GM08714 (cell line): ENCODE measurements around the gene RPGR.

Experiments
- H3K4me3 ChIP-seq: fragments of 200-500 bp; sonication (Bioruptor generic); 2 replicates; pipeline ENCODE4 v1.5.1; 2014; ENCODE audit warnings: mild to moderate bottlenecking, low read length, inconsistent platforms
- ZNF274 ChIP-seq: IDR thresholded peaks from 2 replicates; pipeline ENCODE4 v1.6.1; 2012; ENCODE audit warnings: mild to moderate bottlenecking, low read depth, low read length

RPGR gene

GRCh38 chrX:38327007-38327774 lies at the start of gene RPGR:
RPGR (minus strand) TSS chrX:38327509; CDS start chrX:38327367, 142 bp downstream.
- TF ChIP-seq ZNF274, result no peak
- peak within 1 kb of the TSS; percentile 54 for H3K4me3 ChIP-seq

- no peak for TF ChIP-seq ZNF274
- H3K4me3 ChIP-seq, result no peak overlapping the region
Measured at GRCh38 chrX:38376747-38377146, 49.4 kb upstream of the RPGR start.

GRCh38 chrX:38375891-38376290 lies 48.6 kb upstream of the RPGR start:
- no peak for TF ChIP-seq ZNF274
- no peak overlapping the region for H3K4me3 ChIP-seq

GRCh38 chrX:38374431-38374830 lies 47.1 kb upstream of the RPGR start:
- no peak for TF ChIP-seq ZNF274
- H3K4me3 ChIP-seq, result no peak overlapping the region

- no peak overlapping the region for H3K4me3 ChIP-seq
- no peak for TF ChIP-seq ZNF274
Measured at GRCh38 chrX:38371641-38372040, 44.3 kb upstream of the RPGR start.

GRCh38 chrX:38368774-38369173 lies 41.5 kb upstream of the RPGR start:
- no peak for TF ChIP-seq ZNF274
- no peak overlapping the region for H3K4me3 ChIP-seq

- H3K4me3 ChIP-seq, result no peak overlapping the region
Measured at GRCh38 chrX:38365954-38366353, 38.6 kb upstream of the RPGR start.

GRCh38 chrX:38363046-38363445 lies 35.7 kb upstream of the RPGR start:
- no peak for TF ChIP-seq ZNF274
- no peak overlapping the region for H3K4me3 ChIP-seq

More at GRCh38 chrX:38365954-38366353, 38.6 kb upstream of the RPGR start:
- TF ChIP-seq ZNF274, result no peak

GRCh38 chrX:38357747-38358673 lies 30.7 kb upstream of the RPGR start:
- no peak for TF ChIP-seq ZNF274
- H3K4me3 ChIP-seq, result no peak overlapping the region

GRCh38 chrX:38356401-38356800 lies 29.1 kb upstream of the RPGR start:
- TF ChIP-seq ZNF274, result no peak
- no peak overlapping the region for H3K4me3 ChIP-seq

GRCh38 chrX:38352362-38352761 lies 25.1 kb upstream of the RPGR start, which contains the start of gene OTC:
OTC (plus strand) TSS chrX:38352604; CDS start chrX:38352697, 93 bp downstream.
- no peak within 1 kb of the TSS for H3K4me3 ChIP-seq
- no peak for TF ChIP-seq ZNF274

- no peak overlapping the region for H3K4me3 ChIP-seq
- no peak for TF ChIP-seq ZNF274
Measured at GRCh38 chrX:38351346-38351745, 24.0 kb upstream of the RPGR start.

- no peak for TF ChIP-seq ZNF274
- no peak overlapping the region for H3K4me3 ChIP-seq
Measured at GRCh38 chrX:38347136-38347535, 19.8 kb upstream of the RPGR start.

GRCh38 chrX:38346150-38346549 lies 18.8 kb upstream of the RPGR start:
- no peak overlapping the region for H3K4me3 ChIP-seq
- TF ChIP-seq ZNF274, result no peak

GRCh38 chrX:38342853-38343778 lies 15.8 kb upstream of the RPGR start:
- TF ChIP-seq ZNF274, result no peak
- no peak overlapping the region for H3K4me3 ChIP-seq
